ENCODE data around the gene ALX1.
A peak's percentile ranks its signal among the peaks of the same experiment; 100 is the strongest.

Gene ALX1

DNA sequence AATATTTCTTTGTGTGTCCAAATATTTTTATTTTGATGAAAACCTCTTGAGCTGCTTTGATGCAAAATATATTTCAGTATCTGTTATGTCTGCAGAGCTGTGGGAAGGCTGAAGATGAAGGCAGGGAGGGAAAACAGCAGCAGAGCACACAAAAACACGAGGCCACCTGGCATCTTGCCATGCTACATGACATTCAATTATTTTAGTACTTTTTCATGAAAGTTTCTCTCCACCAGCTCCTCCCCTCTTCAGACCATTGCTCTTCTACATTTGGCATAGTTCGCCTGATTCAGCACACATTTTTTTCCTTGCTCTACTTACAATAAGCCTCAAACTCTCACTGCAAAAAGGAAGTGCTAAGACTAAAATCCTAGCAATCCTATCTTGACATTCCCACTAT lies 4.6 kb upstream of the ALX1 start:
- H3K9me3 ChIP-seq: peaks cover 0 to 7% (median 0%) of the 10 kb centered on the region in 3 donors
- H3K27me3 ChIP-seq: peaks cover 0 to 28% of the 10 kb centered on the region in 2 donors
- DNase-seq: no peak
- H3K27ac ChIP-seq: no peak overlapping the region
- no peak overlapping the region for H3K4me3 ChIP-seq
- no peaks in the 10 kb centered on the region for H3K36me3 ChIP-seq
- TF ChIP-seq, protein P1, sequence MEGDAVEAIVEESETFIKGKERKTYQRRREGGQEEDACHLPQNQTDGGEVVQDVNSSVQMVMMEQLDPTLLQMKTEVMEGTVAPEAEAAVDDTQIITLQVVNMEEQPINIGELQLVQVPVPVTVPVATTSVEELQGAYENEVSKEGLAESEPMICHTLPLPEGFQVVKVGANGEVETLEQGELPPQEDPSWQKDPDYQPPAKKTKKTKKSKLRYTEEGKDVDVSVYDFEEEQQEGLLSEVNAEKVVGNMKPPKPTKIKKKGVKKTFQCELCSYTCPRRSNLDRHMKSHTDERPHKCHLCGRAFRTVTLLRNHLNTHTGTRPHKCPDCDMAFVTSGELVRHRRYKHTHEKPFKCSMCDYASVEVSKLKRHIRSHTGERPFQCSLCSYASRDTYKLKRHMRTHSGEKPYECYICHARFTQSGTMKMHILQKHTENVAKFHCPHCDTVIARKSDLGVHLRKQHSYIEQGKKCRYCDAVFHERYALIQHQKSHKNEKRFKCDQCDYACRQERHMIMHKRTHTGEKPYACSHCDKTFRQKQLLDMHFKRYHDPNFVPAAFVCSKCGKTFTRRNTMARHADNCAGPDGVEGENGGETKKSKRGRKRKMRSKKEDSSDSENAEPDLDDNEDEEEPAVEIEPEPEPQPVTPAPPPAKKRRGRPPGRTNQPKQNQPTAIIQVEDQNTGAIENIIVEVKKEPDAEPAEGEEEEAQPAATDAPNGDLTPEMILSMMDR (IDR thresholded peaks at IDR 0.05): no peak
- intact Hi-C loops (cut with DNase I; ENCODE audit: low total_unique reads): no loop called here
- H3K4me1 ChIP-seq: peaks cover 0 to 16% (median 5%) of the 10 kb centered on the region in 4 donors

DNA sequence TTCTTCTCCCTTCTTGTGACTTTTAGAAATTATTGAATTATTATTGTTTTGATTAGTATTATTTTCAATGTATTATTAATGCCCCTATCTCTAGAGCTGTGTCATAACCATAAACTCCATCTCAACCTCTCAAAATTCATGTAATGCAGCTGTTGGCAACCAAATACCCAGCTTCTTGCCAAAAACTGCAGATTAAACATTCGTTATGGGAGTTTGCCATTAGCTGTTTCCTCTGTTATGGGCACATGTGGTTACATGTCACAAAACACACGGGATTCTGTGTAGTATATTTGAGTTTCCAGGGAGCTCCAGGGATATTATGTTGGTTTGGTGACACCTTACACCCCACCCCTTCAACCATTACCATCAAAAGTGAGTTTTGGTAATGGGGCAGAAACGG lies 2.8 kb upstream of the ALX1 start:
- TF ChIP-seq, protein P1 (IDR thresholded peaks at IDR 0.05): no peak
- H3K9me3 ChIP-seq: peaks cover 0 to 7% (median 0%) of the 10 kb centered on the region in 3 donors
- peaks cover 0 to 31% of the 10 kb centered on the region in 2 donors for H3K27me3 ChIP-seq
- no peak overlapping the region for H3K27ac ChIP-seq
- DNase-seq: no peak
- intact Hi-C loops (cut with DNase I; ENCODE audit: low total_unique reads): no loop called here
- H3K4me1 ChIP-seq: peaks cover 0 to 27% (median 12%) of the 10 kb centered on the region in 4 donors
- no peak overlapping the region for H3K4me3 ChIP-seq
- no peaks in the 10 kb centered on the region for H3K36me3 ChIP-seq

DNA sequence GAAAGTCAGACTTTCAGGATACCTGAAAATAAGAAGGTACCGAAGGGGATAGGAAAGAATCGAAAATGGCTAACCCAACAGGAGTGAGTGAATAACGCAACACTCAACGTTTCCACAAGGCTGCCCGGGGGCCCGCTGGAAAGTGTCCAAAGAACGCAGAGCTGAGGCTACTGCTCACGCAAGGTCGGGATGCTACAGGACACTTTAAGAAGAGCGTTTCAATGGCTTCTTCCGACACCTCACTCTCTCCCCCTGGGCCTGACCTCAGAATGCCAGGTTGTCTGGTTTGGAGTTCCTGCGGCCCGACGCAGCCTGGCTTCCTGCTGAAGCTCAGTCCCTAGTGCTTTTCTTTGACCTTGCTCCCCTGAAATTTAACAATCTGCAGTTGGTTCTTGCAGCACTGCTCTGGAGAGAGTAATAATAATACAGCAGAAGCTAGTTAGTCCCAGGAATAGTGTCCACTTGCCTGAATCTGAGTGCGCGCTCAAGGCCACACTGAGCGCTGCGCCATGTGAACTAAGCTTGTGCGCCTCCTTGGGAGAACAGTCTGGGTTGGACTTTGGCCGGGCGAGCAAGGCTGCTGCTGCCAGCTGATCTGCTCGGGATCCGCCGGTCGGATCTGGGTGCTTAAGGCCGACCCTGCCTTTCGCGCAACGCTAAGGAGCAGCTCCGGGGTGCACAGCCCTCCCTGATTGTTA lies 2.0 kb upstream of the ALX1 start:
- peaks cover 0 to 26% (median 12%) of the 10 kb centered on the region in 4 donors for H3K4me1 ChIP-seq
- TF ChIP-seq, protein P1 (IDR thresholded peaks at IDR 0.05): no peak
- no peak overlapping the region for H3K27ac ChIP-seq
- peaks cover 0 to 29% of the 10 kb centered on the region in 2 donors for H3K27me3 ChIP-seq
- no peak for DNase-seq
- peaks cover 0 to 7% (median 0%) of the 10 kb centered on the region in 3 donors for H3K9me3 ChIP-seq
- intact Hi-C loops (cut with DNase I; ENCODE audit: low total_unique reads): no loop called here
- H3K4me3 ChIP-seq: no peak overlapping the region
- no peaks in the 10 kb centered on the region for H3K36me3 ChIP-seq

DNA sequence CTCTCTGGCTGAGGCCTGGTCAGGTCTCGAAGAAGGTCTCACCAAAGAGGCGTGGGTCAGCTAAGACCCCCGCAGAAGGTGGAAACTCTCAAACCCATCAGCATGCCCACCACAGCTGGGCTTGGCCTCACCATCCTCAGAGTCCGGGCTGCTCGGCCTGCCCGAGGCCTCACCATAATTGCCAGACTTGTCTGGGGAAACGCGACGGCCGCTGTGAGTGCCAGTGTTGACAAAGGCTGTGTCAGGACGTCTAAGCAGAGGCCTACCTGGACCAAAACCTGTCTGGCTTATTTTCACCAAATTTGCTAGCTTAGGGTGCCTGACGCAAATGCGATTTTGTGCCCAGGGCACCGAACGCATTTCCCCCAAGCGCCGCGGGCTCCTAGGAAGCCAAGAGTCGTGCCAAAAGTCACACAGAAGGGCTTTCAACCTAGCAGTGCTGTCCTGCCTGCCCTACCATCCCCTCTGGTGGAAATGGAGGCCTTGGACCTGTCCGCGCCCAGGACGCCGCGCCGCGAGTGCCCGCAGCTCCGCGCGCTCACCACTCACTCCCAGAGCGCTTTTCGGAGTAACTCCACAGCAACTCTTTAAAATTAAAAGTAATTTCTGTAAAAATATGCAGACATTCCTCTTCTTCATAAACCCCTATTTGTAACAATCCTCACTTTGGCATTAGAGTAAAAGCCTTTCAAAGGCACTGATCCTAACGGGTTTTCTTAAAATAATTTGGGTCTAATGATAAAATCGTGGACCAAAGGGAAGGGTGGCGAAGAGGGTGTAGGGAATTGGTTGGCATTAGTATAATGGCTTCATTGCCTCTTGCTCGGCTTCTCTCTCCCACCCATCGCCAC lies 1.2 kb upstream of the ALX1 start:
- Histone ChIP-seq H3K27ac (peak overlapping the region; percentile 31 to 58), H3K27me3 (peaks cover 0 to 26% of the 10 kb centered on the region in 2 donors), H3K9me3 (peaks cover 0 to 7% (median 0%) of the 10 kb centered on the region in 3 donors), H3K4me3 (peak overlapping the region; percentile 51 to 65), H3K4me1 (peaks cover 0 to 19% (median 12%) of the 10 kb centered on the region in 4 donors), H3K36me3 (no peaks in the 10 kb centered on the region)
- intact Hi-C loops (cut with DNase I; ENCODE audit: low total_unique reads): no loop called here
- DNase-seq: no peak
- TF ChIP-seq, protein P1 (IDR thresholded peaks at IDR 0.05): no peak

DNA sequence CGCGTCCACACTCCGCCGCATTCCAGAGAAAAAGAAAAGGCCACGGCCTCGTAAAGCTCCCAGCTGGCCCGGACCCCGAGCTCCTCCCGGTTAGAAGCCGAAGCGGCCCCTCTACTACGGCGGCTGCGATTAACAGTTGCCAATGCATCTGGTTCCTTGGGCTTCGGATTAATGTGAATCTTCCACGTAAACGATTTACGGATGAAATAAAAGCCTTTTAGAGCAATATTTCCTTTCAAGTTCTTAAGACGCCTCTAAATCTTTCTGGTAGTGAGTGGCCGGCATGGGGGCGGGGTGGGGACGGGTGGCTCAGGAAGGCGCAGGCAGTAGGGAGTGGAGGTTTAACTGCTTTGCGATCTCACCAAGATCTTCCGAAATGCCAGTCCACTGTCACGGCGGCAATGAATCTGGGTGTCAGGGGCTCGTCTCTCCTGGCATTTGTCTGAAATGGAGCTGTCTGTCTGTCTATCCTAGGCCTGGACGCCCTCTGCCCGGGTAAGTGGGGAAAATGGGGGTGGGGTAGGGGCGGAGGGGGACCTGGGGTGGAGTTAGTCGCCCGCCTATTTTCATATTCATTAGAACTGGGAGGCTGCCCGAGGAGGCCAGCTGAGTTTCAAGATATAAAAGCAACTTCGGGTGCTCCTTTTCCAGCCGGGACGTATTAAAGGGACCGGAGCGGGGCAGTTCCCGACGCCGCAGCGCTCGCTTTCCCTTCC lies 413 bp upstream of the ALX1 start:
- Histone ChIP-seq H3K9me3 (peaks cover 0 to 7% (median 0%) of the 10 kb centered on the region in 3 donors), H3K4me1 (peaks cover 0 to 19% (median 12%) of the 10 kb centered on the region in 4 donors), H3K27ac (peak overlapping the region; percentile 31 to 58), H3K36me3 (no peaks in the 10 kb centered on the region), H3K4me3 (peak overlapping the region; percentile 51 to 65), H3K27me3 (peaks cover 0 to 26% of the 10 kb centered on the region in 2 donors)
- no peak for DNase-seq
- intact Hi-C loops (cut with DNase I; ENCODE audit: low total_unique reads): no loop called here
- TF ChIP-seq, protein P1 (IDR thresholded peaks at IDR 0.05): no peak

Measured in tibial artery (tissue), 4 donors.